K562 (cell line): ENCODE measurements around the gene CD164L2. TPM values are rescaled to one million over a fixed set of nuclear protein-coding genes. Genes with fewer than 3 reads are reported as not detected.

Source experiments
- ARHGAP35 ChIP-seq: fragments of 450-650 bp; IDR thresholded peaks from 2 replicates; pipeline ENCODE4 v1.6.1; 2018; ENCODE audit not compliant: partially characterized antibody
- ATF7 ChIP-seq: fragments of 450-650 bp; IDR thresholded peaks from 2 replicates; pipeline ENCODE4 v1.7.1; 2014; ENCODE audit warnings: mild to moderate bottlenecking, moderate library complexity
- E2F4 ChIP-seq: sonication (generic); formaldehyde crosslinking; IDR thresholded peaks from 2 replicates; pipeline ENCODE4 v1.8.0; 2022; ENCODE audit warnings: mild to moderate bottlenecking, low read depth, missing genetic modification reagents
- FOXA1 ChIP-seq: fragments of 450-650 bp; IDR thresholded peaks from 2 replicates; pipeline ENCODE4 v1.6.1; 2016; ENCODE audit warnings: mild to moderate bottlenecking, borderline replicate concordance
- ID3 ChIP-seq, 2 experiments: fragments of 250-450 bp in 1 of 2; fragments of 450-650 bp in 1 of 2; sonication (Bioruptor Pico) in 1 of 2; IDR thresholded peaks; 2 replicates each; pipeline versions ENCODE4 v1.6.1 to v1.8.0; 2016 to 2021; ENCODE audit warnings: mild to moderate bottlenecking in 2 of 2, moderate library complexity in 2 of 2, missing compliant biosample characterization in 1 of 2, missing genetic modification characterization in 1 of 2
- POLR2H ChIP-seq: IDR thresholded peaks from 2 replicates; pipeline ENCODE4 v1.6.1; 2016; ENCODE audit warnings: missing genetic modification characterization, low read depth, mild to moderate bottlenecking, control low read depth, missing compliant biosample characterization, moderate library complexity
- PRMT5 ChIP-seq: sonication (generic); formaldehyde crosslinking; IDR thresholded peaks from 2 replicates; pipeline ENCODE4 v1.5.0; 2020; ENCODE audit warnings: missing genetic modification reagents
- RCOR1 ChIP-seq, 2 experiments: IDR thresholded peaks; 2 replicates each; pipeline ENCODE4 v1.6.1; 2012; ENCODE audit warnings: low read depth in 2 of 2, low read length in 2 of 2, borderline replicate concordance in 1 of 2, improper control_type of control experiment in 1 of 2
- SREBF2 ChIP-seq: sonication (generic); formaldehyde crosslinking; IDR thresholded peaks from 2 replicates; pipeline ENCODE4 v1.4.0; 2020; ENCODE audit warnings: mild to moderate bottlenecking, missing genetic modification reagents
- SRSF3 ChIP-seq: fragments of 200-400 bp; formaldehyde crosslinking; IDR thresholded peaks from 2 replicates; pipeline ENCODE4 v1.6.1; 2016; ENCODE audit warnings: mild to moderate bottlenecking, low read length, moderate library complexity; ENCODE audit not compliant: insufficient read depth
- ZFP1 ChIP-seq: fragments of 450-650 bp; formaldehyde crosslinking; IDR thresholded peaks from 2 replicates; pipeline ENCODE4 v1.4.0; 2020; ENCODE audit warnings: mild to moderate bottlenecking, mixed read lengths
- ZNF354B ChIP-seq: fragments of 250-450 bp; sonication (Bioruptor Pico); IDR thresholded peaks from 2 replicates; pipeline ENCODE4 v1.4.0; 2020
- ZNF407 ChIP-seq: fragments of 450-650 bp; IDR thresholded peaks from 2 replicates; pipeline ENCODE4 v1.6.1; 2016; ENCODE audit warnings: low read depth
- ZNF445 ChIP-seq: fragments of 250-450 bp; sonication (Bioruptor Pico); IDR thresholded peaks from 2 replicates; pipeline ENCODE4 v1.4.0; 2020; ENCODE audit warnings: low read depth, mild to moderate bottlenecking, moderate library complexity
- ZNF589 ChIP-seq: fragments of 200-800 bp; sonication (Bioruptor generic); IDR thresholded peaks from 2 replicates; pipeline ENCODE4 v1.6.1; 2016; ENCODE audit warnings: low read depth, missing genetic modification characterization, missing compliant biosample characterization
- ZNF655 ChIP-seq: fragments of 250-450 bp; sonication (Bioruptor Pico); IDR thresholded peaks from 2 replicates; pipeline ENCODE4 v1.5.0; 2021
- polyA plus RNA-seq, 8 experiments: library from polyadenylated mRNA; depleted of rRNA in 4 of 8; stranded (reverse) in 5 of 8; unstranded in 3 of 8; fragments of >200 nt; fragmentation: Nextera tagmentation in 2 of 8; fragmentation: Illumina TruSeq in 1 of 8; extraction: Ambion mirVana in 2 of 8; extraction: Trizol in 1 of 8; gene quantifications; 2 replicates each; pipeline versions ENCODE4 v1.2.1 to v1.2.3, GENCODE V29; 2011 to 2014; ENCODE audit warnings: inconsistent platforms in 1 of 8, missing spikeins in 1 of 8
- total RNA-seq, 7 experiments: library from RNA; depleted of rRNA in 6 of 7; stranded (reverse); fragments of >200 nt in 6 of 7; fragmentation: Illumina TruSeq in 2 of 7; extraction: Trizol in 2 of 7; gene quantifications; 2 replicates each; pipeline versions ENCODE4 v1.2.1 to v1.2.3, GENCODE V29; 2011 to 2021; ENCODE audit warnings: low replicate concordance in 1 of 7

Gene CD164L2
- total and polyA plus RNA-seq, 9 of the 15 experiments (the other 6 are each of a cell fraction or from before 2014, with no cell fraction given): 0.08 to 0.92 (median 0.38) TPM; not detected in 1

GRCh38 chr1:27428316-27429028 lies 45.3 kb upstream of the CD164L2 start (continued):
- TF ChIP-seq E2F4 (CRISPR knock-in tag): no peak
- TF ChIP-seq ZNF655 (CRISPR knock-in tag): no peak
- no peak for TF ChIP-seq ZFP1 (CRISPR knock-in tag)
- TF ChIP-seq ID3 (CRISPR knock-in tag; IDR thresholded peaks at IDR 0.05): no peak
- TF ChIP-seq ID3 (tag; IDR thresholded peaks at IDR 0.05): no peak
- no peak for TF ChIP-seq POLR2H (tag)
- peak; percentile 51; the same call in 1 of the 2 replicates for TF ChIP-seq ATF7
- no peak for TF ChIP-seq ZNF445 (CRISPR knock-in tag)
- no peak for TF ChIP-seq ZNF354B
- peak; percentile 89 to 99; a peak in 3 of 4 replicates for TF ChIP-seq RCOR1 (IDR thresholded peaks at IDR 0.05; ENCODE audit: borderline replicate concordance in 1 of 2, low read depth in 2 of 2, low read length in 2 of 2)
- no peak for TF ChIP-seq SRSF3
- peak; percentile 41; the same call in 1 of the 2 replicates for TF ChIP-seq ZNF407
- no peak for TF ChIP-seq ARHGAP35
- no peak for TF ChIP-seq PRMT5
- no peak for TF ChIP-seq FOXA1
- no peak for TF ChIP-seq ZNF589
- TF ChIP-seq SREBF2 (CRISPR knock-in tag): no peak
